Panc1 (cell line): ENCODE measurements around the gene ATAD5.

Source experiments
- CTCF ChIP-seq: fragments of 450-650 bp; IDR thresholded peaks from 2 replicates; pipeline ENCODE4 v1.5.1; 2017; ENCODE audit warnings: mild to moderate bottlenecking
- POLR2AphosphoS5 ChIP-seq: IDR thresholded peaks from 2 replicates; pipeline ENCODE4 v1.6.1; 2012; ENCODE audit warnings: mild to moderate bottlenecking, low read depth, low read length, moderate library complexity
- REST ChIP-seq, 2 experiments: IDR thresholded peaks; 2 replicates each; pipeline ENCODE4 v1.6.1; 2011 to 2012; ENCODE audit warnings: low read depth in 2 of 2, control low read depth in 1 of 2, low read length in 1 of 2, mild to moderate bottlenecking in 1 of 2, moderate library complexity in 1 of 2; ENCODE audit not compliant: insufficient read depth in 1 of 2
- SIN3A ChIP-seq: IDR thresholded peaks from 2 replicates; pipeline ENCODE4 v1.6.1; 2012; ENCODE audit warnings: low read depth, mild to moderate bottlenecking, low read length, moderate library complexity, borderline replicate concordance; ENCODE audit not compliant: insufficient read depth
- TCF7L2 ChIP-seq: IDR thresholded peaks from 2 replicates; pipeline ENCODE4 v1.6.1; 2011; ENCODE audit warnings: mild to moderate bottlenecking, low read depth, low read length, inconsistent platforms

- TF ChIP-seq POLR2AphosphoS5: peak; percentile 43; the same call in 1 of the 2 replicates
- TF ChIP-seq CTCF: no peak
- TF ChIP-seq REST (IDR thresholded peaks at IDR 0.05; ENCODE audit: insufficient read depth in 1 of 2, low read depth in 2 of 2, low read length in 1 of 2): no peak
- TF ChIP-seq SIN3A: no peak
- no peak for TF ChIP-seq TCF7L2
These were observed 41.5 kb upstream of the ATAD5 start for GRCh38 chr17:30790279-30790678.
